GM19372 (cell line): Measurements from ENCODE around the gene DGKH.
"Not testable (repeated sequence)": the region's sequence is repeated elsewhere in the genome, so short reads cannot be mapped to it uniquely, and the experiment has no call there.

Experiments
- ATAC-seq: cut with Tn5 transposase; IDR thresholded peaks from one replicate; pipeline ENCODE4 v1.9.1; 2021; ENCODE audit warnings: mild to moderate bottlenecking, low read depth, moderate library complexity; ENCODE audit not compliant: unreplicated experiment

DGKH gene

DNA sequence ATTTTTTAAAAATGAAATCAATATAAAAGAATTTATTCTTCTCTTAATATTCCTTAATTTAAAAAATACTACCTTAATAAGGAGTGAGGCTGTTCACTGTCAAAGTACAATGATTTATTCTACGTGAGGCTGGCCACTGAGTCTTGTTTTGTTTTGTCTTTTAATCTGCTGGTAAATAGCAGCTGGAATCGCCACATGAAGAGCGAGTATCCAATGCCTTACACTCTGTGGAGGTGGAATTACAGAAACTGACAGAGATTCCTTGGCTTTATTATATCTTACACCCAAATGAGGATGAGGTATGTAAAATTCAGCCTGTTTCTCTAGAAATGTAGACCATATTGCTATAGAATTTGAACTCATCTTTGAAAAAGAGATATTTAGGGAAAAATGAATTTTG lies 170.6 kb downstream of the DGKH start:
- ATAC-seq: no peak

DNA sequence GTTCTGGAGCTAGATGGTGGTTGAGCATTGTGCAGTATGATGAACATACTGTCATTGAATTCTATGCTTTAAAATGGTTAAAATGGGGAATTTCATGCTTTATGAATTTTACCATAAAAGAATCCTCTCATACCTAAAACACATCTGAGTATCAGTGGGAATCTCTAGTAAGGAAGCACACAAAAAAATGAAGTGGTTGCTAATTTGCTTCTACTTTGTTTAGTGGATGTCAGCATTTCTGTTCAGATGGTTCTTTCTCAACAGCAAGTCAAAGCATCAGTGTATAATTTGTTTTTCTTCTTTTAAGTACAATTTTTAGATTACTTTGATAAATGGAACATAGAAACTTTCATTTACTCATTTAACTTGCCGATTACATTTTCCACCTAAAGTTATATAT lies 171.4 kb downstream of the DGKH start:
- no peak for ATAC-seq

DNA sequence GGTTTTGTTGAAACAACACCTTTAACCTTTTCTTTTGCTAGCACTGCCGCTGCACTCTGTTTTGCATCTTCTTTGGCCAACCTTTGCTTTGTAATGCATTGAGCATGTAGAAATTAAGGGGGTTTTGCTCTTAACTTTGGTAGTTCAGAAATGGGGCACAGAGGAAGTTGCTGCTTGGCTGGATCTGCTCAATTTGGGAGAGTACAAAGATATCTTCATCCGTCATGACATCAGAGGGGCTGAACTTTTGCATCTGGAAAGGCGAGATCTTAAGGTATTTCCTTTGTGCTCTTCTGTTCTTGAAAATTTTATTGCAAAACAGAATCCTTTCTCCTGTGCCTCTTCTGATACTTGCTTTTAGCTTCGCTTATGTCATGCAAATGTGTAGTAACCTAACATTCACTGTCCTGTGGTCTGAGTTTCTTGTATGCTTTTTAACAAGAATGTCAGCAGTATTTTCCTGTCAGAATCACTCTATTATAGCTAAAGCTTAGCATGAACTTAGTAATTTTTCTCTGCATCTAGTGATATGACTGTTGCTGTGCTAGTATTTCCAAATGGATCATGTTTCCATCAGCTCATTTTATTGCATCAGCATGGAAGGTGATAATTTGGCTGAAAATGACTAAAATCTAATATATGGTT lies 172.8 kb downstream of the DGKH start:
- ATAC-seq: no peak

DNA sequence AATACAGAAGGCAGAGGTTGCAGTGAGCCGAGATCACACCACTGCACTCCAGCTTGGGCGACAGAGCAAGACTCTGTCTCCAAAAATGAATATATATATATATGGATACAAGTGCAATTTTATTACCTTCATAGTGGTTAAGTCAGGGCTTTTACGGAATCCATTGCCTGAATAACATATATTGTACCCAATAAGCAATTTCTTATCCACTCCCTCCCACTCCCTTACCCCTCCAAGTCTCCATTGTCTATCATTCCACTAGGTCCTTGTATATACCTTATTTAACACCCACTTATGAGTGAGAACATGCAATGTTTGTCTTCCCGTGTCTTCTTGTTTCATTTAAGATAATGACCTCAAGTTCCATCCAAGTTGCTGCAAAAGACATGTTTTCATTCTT lies 175.2 kb downstream of the DGKH start:
- ATAC-seq: no peak

DNA sequence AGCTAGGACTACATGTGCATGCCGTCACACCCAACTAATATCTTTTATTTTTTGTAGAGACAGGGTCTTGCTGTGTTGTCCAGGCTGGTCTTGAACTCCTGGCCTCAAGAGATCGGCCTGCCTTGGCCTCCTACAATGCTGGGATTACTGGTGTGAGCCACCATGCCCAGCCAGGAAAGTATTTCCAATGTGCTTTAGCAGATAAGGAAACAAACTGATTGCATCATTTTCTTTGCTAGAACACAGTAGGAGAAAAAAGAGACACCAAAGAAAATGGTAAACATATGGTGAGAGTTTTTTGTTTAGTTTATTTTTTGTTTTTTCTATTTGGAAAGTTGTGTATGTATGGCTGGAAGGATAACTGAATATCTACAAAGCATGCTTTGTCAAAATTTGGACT lies 176.6 kb downstream of the DGKH start:
- no peak for ATAC-seq

DNA sequence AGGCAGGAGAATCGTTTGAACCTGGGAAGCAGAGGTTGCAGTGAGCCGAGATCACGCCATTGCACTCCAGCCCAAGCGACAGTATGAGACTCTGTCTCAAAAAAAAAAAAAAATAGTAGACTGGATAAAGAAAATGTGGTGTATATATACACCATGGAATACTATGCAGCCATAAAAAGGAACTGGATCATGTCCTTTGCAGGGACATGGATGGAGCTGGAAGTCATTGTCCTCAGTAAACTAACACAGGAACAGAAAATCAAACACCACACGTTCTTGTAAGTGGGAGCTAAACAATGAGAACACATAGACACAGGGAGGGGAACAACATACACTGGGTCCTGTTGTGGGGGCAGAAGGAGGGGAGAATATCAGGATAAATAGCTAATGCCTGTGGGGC lies 178.3 kb downstream of the DGKH start:
- ATAC-seq: not testable (repeated sequence)

DNA sequence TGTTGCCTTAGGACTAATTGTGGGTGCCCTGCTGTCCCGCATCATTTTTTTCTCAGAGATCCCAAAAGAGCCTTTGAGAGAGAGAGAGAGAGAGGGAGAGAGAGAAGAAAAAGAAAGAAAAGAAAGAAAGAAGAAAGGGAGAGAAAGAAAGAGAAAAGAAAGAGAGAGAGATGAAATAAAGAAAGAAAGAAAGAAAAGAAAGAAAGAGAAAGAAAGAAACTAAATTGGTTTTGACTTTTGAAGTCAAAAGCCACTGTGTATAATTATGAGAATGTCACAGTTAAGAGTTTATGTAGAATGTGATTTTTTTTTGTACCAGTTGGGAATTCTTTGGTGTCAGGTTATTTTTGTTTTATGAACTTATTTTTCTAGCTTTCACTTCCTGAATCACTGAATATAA lies 180.1 kb downstream of the DGKH start:
- ATAC-seq: no peak

DNA sequence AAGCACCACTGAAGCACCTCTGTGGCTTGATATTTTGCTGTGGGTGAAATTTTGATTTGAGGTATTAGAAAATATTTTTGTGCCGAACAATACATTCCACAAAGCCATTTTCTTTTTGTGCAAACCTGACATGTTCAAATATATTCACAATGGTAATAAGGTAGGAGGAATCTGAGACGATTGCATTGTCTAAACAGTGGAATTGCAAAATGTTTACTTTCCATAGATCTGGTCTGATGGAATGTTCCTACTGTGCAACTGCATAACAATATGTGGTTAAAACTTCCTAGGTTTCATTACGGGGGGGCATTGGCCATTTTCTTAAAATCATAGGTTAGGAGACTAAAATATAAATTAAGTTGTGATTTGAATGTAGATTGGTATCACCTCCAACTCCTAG lies 180.8 kb downstream of the DGKH start:
- no peak for ATAC-seq

DNA sequence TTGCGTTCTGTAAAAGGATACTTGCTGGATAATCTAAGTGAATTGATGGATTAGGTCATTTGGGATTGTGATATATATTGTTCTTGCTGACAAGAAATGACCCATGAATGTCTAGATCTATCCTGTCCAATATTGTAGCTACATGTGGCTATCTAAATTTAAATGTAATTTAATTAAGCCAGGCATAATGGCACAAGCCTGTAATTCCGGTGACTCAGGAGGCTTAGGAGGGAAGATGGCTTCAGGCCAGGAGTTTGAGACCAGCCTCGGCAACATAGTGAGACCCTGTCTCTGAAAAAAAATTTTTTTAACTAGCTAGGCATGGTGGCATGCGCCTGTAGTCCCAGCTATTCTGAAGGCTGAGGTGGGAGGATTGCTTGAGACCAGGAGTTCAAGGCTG lies 184.2 kb downstream of the DGKH start:
- ATAC-seq: no peak

DNA sequence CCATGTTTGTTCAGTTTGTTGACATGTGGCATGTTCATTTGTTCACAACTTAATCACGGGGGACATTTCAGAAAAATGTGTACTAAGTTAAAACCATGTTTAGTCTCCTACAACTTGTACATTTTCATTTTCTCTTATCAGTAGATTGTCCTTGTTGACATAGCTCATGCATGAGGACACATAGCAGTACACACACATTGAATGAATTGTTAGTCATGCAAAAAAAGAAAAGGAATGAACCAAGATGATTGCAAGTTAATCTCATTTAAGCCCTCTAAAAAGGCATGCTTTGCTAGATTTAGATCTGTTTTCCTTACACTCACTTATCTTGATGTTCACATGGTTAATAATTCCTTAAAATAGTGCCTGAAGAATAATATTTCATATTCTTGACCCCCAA lies 185.3 kb downstream of the DGKH start:
- ATAC-seq: no peak

DNA sequence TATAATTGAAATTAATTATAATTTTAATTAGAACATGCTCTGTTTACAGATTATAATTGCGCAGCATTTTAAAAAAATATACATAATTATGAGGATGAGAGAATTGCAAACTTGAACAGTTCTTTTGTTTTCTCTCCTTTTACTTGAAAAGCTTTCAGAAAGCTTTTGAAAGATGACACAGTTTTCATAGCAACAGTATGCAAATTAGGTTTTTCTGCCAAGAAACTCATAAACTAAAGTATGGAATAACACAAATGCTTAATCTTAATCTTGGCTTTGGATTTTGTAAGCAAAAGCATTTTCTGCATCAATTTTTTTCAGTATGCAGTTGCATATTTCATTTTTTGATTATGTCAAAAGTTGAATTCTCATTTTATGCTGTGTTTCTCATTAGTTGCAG lies 190.7 kb downstream of the DGKH start:
- no peak for ATAC-seq

DNA sequence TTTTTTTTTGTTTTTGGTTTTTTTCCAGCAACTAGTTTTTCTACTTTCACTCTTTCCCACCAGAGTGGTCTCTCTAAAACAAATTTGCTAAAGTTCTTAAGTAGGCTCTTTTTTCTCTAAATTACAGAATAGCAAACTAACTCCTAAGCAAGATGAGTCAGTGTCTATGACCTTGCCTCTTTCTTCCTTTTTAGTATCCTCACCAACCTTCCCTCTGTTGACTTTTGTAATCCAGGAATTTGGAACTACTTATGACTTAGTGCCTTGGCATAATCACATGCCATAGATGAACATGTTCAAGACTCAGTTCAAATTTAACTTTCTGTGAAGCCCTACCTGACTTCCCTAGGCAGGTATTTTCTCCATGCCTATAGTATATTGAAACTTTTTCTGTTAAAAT lies 191.2 kb downstream of the DGKH start:
- ATAC-seq: no peak

DNA sequence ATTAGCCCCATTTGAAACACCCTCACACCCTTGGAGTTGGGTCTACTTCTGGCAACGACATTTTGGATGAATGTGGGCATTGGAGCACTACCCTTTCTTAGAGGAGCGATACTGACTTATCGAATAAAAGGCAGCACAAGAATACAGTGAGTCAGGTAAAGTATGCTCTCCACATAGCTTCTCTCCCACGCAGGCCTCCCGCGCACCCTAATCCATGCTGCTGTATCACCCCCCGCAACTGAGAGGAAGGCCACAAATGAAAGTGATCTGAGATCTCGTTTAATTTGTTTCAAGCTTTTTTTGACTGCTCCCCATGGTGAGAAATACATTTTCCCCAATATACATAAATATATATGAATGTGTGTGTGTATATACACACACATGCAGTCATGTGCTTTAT lies 198.1 kb downstream of the DGKH start:
- no peak for ATAC-seq

DNA sequence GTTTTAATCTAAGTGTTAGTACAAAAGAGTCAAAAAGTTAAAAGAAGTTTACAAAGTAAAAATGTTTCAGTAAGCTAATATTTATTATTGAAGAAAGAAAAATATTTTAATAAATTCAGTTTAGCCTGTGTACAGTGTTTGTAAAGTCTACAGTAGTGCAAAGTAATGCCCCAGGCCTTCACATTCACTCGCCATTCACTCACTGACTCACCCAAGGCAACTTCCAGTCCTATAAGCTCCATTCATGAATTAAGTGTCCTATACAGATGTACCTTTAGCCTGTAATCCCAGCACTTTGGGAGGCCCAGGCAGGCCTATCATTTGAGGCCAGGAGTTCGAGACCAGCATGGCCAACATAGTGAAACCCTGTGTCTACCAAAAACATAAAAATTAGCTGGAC lies 199.4 kb downstream of the DGKH start:
- no peak for ATAC-seq

DNA sequence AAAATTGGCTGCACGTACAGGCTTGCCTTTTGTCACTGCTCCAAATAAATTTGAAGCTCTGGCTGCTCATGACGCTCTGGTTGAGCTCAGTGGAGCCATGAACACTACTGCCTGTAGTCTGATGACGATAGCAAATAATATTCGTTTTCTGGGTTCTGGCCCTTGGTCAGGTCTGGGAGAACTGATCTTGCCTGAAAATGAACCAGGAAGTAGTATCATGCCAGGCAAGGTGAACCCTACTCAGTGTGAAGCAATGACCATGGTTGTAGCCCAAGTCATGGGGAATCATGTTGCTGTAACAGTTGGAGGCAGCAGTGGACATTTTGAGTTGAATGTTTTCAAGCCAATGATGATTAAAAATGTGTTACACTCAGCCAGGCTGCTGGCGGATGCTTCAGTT lies 207.4 kb downstream of the DGKH start:
- ATAC-seq: no peak

DNA sequence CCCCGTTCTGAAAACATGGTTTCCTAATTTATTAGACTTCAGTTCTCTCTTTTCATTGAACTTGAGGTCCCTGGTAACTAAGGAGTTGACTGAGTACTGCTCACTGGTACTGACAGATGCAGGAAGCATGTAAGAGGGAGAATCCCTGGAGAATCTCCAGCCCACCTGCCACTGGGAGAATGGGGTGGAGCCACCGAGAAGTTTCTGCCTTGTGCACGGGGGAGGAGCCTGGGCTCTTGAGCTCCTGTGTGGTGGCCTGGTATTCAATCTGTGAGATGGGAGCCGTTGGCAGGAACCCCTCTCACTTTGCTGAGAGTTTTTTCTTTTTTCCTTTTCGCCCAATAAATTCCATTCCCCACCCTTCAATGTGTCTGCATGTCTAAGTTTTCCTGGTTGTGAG lies 210.3 kb downstream of the DGKH start:
- ATAC-seq: no peak

DNA sequence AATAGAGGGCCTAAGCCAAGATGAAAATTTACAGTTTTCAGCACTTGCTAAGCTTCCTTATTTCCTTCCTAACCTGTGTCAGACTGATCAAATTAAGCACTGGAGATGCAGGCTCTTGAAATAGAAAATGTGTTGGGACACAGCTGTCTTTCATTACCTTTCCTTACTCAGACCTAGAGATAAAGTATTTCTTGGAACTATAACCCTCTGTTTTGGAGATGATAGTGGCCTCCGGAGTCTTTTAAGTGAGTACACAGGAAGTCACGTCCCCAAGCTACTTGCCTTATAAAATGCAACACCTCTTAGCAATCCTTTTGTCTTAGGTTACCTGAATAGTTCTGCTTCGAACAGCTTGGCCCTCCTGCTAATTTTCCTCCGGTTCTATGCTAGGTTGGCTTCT lies 211.1 kb downstream of the DGKH start:
- no peak for ATAC-seq

DNA sequence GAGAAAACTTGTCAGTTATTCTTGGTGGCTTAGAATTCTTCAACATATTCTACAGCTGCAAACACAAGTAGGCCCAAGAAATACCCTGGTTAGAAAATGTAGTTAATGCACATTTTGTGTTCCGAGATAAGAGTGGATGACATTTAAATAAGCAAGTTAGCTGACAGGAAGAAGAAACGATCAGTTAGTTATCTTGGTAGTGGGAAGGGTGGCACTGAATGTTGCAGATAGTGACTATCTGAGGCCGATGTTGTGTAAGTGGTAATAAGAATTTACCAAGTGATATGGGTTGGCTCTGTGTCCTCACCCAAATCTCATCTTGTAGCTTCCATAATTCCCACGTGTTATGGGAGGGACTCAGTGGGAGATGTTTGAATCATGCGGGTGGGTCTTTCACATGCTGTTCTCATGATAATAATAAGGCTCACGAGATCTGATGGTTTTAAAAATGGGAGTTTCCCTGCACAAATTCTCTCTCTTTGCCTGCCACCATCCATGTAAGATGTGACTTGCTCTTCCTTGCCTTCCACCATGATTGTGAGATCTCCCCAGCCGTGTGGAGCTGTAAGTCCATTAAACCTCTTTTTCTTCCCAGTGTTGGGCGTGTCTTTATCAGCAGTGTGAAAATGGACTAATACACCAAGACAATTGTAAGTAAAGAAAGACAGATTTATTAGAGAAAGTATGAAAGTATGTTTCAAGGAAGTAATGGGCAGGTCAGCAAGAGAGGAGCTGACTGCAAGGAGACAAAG lies 212.6 kb downstream of the DGKH start:
- ATAC-seq: no peak

DNA sequence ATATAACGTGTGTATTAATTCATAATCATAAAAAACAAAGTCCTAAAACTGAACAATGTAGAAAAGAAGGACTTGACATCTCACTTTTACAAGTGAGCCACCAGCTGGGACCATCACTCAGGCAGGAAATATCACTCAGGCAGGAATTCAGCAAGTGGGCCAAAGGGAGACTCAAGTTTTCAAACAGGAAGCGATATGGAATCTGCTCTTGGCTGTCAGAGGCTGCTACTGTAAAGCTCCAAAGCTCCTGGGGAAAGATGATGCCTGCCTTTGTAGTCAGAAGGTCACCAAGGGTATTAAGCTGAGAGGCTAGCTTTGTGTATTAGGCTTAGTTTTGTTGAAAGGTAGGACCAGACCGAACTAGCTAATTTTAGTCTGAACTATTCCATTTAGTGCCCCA lies 218.0 kb downstream of the DGKH start:
- no peak for ATAC-seq

DNA sequence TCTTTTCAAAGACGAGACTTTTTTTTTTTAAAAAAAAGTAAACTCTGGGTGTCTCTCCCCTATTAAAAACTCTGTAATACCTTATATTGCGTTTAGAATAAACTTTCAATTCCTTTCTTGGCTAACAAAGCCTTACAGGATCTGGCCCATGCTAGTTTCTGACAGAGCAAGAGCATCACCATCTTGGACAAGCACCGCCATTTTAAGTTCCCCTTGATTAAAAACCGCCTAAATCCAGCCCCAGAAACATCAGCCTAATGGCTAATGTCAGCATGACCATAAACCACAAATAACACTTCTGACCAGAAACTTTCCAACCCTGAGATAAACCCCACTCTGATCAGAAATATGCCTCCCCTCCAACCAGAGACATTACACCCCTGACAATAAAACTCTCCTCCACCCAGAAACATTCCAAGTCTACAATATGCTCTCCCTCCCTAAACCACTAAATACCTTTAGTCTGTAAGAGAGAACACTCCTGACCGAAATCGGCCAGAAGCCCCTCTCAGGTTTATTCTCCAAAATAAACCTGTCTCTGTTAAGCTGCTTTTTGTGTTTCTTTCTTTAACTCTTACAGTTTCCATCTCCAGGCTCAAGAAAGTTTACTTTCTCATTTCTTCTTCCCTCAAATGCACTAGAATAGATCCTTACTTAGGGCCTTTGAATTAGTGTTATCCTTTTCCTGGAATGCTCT lies 221.9 kb downstream of the DGKH start:
- no peak for ATAC-seq

DNA sequence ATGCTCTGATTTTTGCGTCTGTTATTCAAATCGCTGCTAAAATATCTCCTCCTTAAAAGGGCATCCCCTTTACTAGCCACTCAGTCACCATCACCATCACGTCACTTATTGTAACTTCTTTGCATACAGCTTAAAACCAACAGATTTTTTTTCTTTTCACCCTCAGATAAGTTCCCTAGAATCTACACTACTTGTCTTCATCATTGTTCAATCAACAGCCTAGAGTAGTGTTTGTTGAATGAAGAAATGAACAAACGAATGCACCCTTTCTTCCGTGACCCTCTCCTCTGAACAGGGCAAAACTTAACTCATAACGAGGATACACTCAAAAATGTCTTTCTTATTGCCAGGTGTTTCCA lies 222.4 kb downstream of the DGKH start:
- no peak for ATAC-seq
